ENCODE results near the gene CWC27. TPM values are rescaled to one million over a fixed set of nuclear protein-coding genes. Genes with fewer than 3 reads are reported as not detected.

Gene CWC27
- total RNA-seq, 1 donor from 2014 or later = 23.3 TPM

- TF ChIP-seq, protein P1, sequence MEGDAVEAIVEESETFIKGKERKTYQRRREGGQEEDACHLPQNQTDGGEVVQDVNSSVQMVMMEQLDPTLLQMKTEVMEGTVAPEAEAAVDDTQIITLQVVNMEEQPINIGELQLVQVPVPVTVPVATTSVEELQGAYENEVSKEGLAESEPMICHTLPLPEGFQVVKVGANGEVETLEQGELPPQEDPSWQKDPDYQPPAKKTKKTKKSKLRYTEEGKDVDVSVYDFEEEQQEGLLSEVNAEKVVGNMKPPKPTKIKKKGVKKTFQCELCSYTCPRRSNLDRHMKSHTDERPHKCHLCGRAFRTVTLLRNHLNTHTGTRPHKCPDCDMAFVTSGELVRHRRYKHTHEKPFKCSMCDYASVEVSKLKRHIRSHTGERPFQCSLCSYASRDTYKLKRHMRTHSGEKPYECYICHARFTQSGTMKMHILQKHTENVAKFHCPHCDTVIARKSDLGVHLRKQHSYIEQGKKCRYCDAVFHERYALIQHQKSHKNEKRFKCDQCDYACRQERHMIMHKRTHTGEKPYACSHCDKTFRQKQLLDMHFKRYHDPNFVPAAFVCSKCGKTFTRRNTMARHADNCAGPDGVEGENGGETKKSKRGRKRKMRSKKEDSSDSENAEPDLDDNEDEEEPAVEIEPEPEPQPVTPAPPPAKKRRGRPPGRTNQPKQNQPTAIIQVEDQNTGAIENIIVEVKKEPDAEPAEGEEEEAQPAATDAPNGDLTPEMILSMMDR (IDR thresholded peaks at IDR 0.05; ENCODE audit: partially characterized antibody, unreplicated experiment) = no peak
- Mint-ChIP-seq H3K27ac (ENCODE audit: unreplicated experiment) (no peak overlapping the region), H3K9me3 (ENCODE audit: unreplicated experiment) (no peaks in the 10 kb centered on the region), H3K4me3 (ENCODE audit: unreplicated experiment) (no peak overlapping the region), H3K27me3 (ENCODE audit: unreplicated experiment) (no peaks in the 10 kb centered on the region), H3K4me1 (ENCODE audit: low read depth, unreplicated experiment) (no peaks in the 10 kb centered on the region), H3K36me3 (ENCODE audit: unreplicated experiment) (no peaks in the 10 kb centered on the region)
- no peak for DNase-seq
Measured at GRCh38 chr5:64792469-64792868, 23.7 kb downstream of the CWC27 start.

DNA sequence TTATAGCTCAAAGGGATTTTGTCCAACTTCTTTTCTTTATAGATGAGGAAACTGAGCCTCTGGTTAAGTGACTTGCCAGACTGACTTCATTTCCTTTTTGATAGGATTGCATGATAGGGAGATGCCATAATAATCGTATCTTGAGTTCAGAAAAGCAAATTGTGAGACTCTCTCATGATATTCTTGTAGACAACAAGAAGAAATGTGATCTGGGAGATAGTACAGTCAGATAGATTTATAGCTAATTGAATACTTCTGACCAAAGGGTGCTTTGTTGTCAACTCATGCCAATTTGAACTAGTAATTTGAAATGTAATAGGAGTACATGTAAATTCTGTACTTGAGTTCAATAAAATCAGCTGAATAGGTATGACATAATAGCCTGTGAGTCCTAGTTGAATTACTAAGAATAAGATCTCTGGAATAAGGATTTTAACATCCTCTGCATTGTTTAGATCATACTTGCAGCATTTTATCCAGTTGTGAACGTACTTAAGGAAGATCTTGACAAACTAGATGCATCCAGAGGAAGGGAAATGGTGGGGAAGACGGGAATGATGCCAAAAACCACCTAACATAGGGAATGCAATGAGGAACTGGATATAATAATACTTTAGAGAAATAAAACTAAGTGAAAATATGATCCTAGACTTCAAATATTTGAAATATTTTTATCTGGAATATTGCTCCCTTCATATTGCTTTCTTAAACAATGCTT lies 25.5 kb downstream of the CWC27 start:
- DNase-seq = no peak
- TF ChIP-seq, protein P1 (IDR thresholded peaks at IDR 0.05; ENCODE audit: partially characterized antibody, unreplicated experiment) = no peak
- Mint-ChIP-seq H3K9me3 (ENCODE audit: unreplicated experiment) (no peaks in the 10 kb centered on the region), H3K4me3 (ENCODE audit: unreplicated experiment) (no peak overlapping the region), H3K36me3 (ENCODE audit: unreplicated experiment) (no peaks in the 10 kb centered on the region), H3K27ac (ENCODE audit: unreplicated experiment) (no peak overlapping the region), H3K4me1 (ENCODE audit: low read depth, unreplicated experiment) (no peaks in the 10 kb centered on the region), H3K27me3 (ENCODE audit: unreplicated experiment) (no peaks in the 10 kb centered on the region)

GRCh38 chr5:64796301-64796700 lies 27.6 kb downstream of the CWC27 start:
- Mint-ChIP-seq H3K4me3 (ENCODE audit: unreplicated experiment) (no peak overlapping the region), H3K27me3 (ENCODE audit: unreplicated experiment) (no peaks in the 10 kb centered on the region), H3K27ac (ENCODE audit: unreplicated experiment) (no peak overlapping the region), H3K9me3 (ENCODE audit: unreplicated experiment) (no peaks in the 10 kb centered on the region), H3K4me1 (ENCODE audit: low read depth, unreplicated experiment) (no peaks in the 10 kb centered on the region), H3K36me3 (ENCODE audit: unreplicated experiment) (no peaks in the 10 kb centered on the region)
- no peak for DNase-seq
- TF ChIP-seq, protein P1 (IDR thresholded peaks at IDR 0.05; ENCODE audit: partially characterized antibody, unreplicated experiment) = no peak

- no peaks in the 10 kb centered on the region for H3K9me3 Mint-ChIP-seq (ENCODE audit: unreplicated experiment)
- no peaks in the 10 kb centered on the region for H3K4me1 Mint-ChIP-seq (ENCODE audit: low read depth, unreplicated experiment)
- DNase-seq = no peak
- no peaks in the 10 kb centered on the region for H3K36me3 Mint-ChIP-seq (ENCODE audit: unreplicated experiment)
- H3K27ac Mint-ChIP-seq (ENCODE audit: unreplicated experiment) = no peak overlapping the region
- no peak overlapping the region for H3K4me3 Mint-ChIP-seq (ENCODE audit: unreplicated experiment)
- no peaks in the 10 kb centered on the region for H3K27me3 Mint-ChIP-seq (ENCODE audit: unreplicated experiment)
- TF ChIP-seq, protein P1 (IDR thresholded peaks at IDR 0.05; ENCODE audit: partially characterized antibody, unreplicated experiment) = no peak
Measured at GRCh38 chr5:64800926-64801325, 32.2 kb downstream of the CWC27 start.

- Mint-ChIP-seq H3K4me1 (ENCODE audit: low read depth, unreplicated experiment) (no peaks in the 10 kb centered on the region), H3K4me3 (ENCODE audit: unreplicated experiment) (no peak overlapping the region), H3K9me3 (ENCODE audit: unreplicated experiment) (no peaks in the 10 kb centered on the region), H3K36me3 (ENCODE audit: unreplicated experiment) (no peaks in the 10 kb centered on the region), H3K27ac (ENCODE audit: unreplicated experiment) (no peak overlapping the region), H3K27me3 (ENCODE audit: unreplicated experiment) (no peaks in the 10 kb centered on the region)
- TF ChIP-seq, protein P1 (IDR thresholded peaks at IDR 0.05; ENCODE audit: partially characterized antibody, unreplicated experiment) = no peak
- no peak for DNase-seq
Measured at GRCh38 chr5:64806537-64806936, 37.8 kb downstream of the CWC27 start.
